ENCODE results near the gene NDST3. TPM values are rescaled to one million over a fixed set of nuclear protein-coding genes. Genes with fewer than 3 reads are reported as not detected.
"Not testable (repeated sequence)": the region's sequence is repeated elsewhere in the genome, so short reads cannot be mapped to it uniquely, and the experiment has no call there.

Gene NDST3
- total RNA-seq, 1 donor from 2014 or later = 1.5 TPM

GRCh38 chr4:118265312-118266144 is 231.2 kb downstream of the NDST3 start:
- no peaks in the 10 kb centered on the region for H3K36me3 Mint-ChIP-seq
- H3K9me3 Mint-ChIP-seq = no peaks in the 10 kb centered on the region
- H3K4me3 Mint-ChIP-seq = no peak overlapping the region
- no peak overlapping the region for H3K27ac Mint-ChIP-seq
- peaks cover 2% of the 10 kb centered on the region for H3K27me3 Mint-ChIP-seq
- no peaks in the 10 kb centered on the region for H3K4me1 Mint-ChIP-seq (ENCODE audit: unreplicated experiment)
- TF ChIP-seq CTCF (conservative IDR thresholded peaks at IDR 0.05) = no peak
- no peak for DNase-seq (ENCODE audit: extremely low spot score, unreplicated experiment)

GRCh38 chr4:118266145-118266496 is 231.8 kb downstream of the NDST3 start:
- H3K4me3 Mint-ChIP-seq; H3K4me1 Mint-ChIP-seq (ENCODE audit: unreplicated experiment); H3K36me3 Mint-ChIP-seq; H3K27me3 Mint-ChIP-seq; H3K27ac Mint-ChIP-seq; H3K9me3 Mint-ChIP-seq; DNase-seq (ENCODE audit: extremely low spot score, unreplicated experiment): not testable (repeated sequence)

GRCh38 chr4:118268780-118269179 is 234.5 kb downstream of the NDST3 start:
- no peaks in the 10 kb centered on the region for H3K9me3 Mint-ChIP-seq
- H3K36me3 Mint-ChIP-seq = no peaks in the 10 kb centered on the region
- no peak overlapping the region for H3K27ac Mint-ChIP-seq

GRCh38 chr4:118270492-118270891 is 236.2 kb downstream of the NDST3 start:
- no peak overlapping the region for H3K27ac Mint-ChIP-seq
- TF ChIP-seq CTCF (conservative IDR thresholded peaks at IDR 0.05) = peak; percentile 84
- no peak overlapping the region for H3K4me3 Mint-ChIP-seq
- no peaks in the 10 kb centered on the region for H3K4me1 Mint-ChIP-seq (ENCODE audit: unreplicated experiment)
- no peaks in the 10 kb centered on the region for H3K36me3 Mint-ChIP-seq
- DNase-seq (ENCODE audit: extremely low spot score, unreplicated experiment) = no peak
- H3K9me3 Mint-ChIP-seq = no peaks in the 10 kb centered on the region
- peaks cover 3% of the 10 kb centered on the region for H3K27me3 Mint-ChIP-seq

More at GRCh38 chr4:118268780-118269179, 234.5 kb downstream of the NDST3 start:
- H3K27me3 Mint-ChIP-seq = peaks cover 3% of the 10 kb centered on the region
- no peak overlapping the region for H3K4me3 Mint-ChIP-seq
- DNase-seq (ENCODE audit: extremely low spot score, unreplicated experiment) = no peak
- TF ChIP-seq CTCF (conservative IDR thresholded peaks at IDR 0.05) = no peak
- H3K4me1 Mint-ChIP-seq (ENCODE audit: unreplicated experiment) = no peaks in the 10 kb centered on the region

GRCh38 chr4:118271788-118272187 is 237.5 kb downstream of the NDST3 start:
- H3K9me3 Mint-ChIP-seq = no peaks in the 10 kb centered on the region
- H3K27ac Mint-ChIP-seq = no peak overlapping the region
- TF ChIP-seq CTCF (conservative IDR thresholded peaks at IDR 0.05) = no peak
- H3K4me1 Mint-ChIP-seq (ENCODE audit: unreplicated experiment) = no peaks in the 10 kb centered on the region
- H3K36me3 Mint-ChIP-seq = no peaks in the 10 kb centered on the region
- H3K27me3 Mint-ChIP-seq = peaks cover 3% of the 10 kb centered on the region
- no peak for DNase-seq (ENCODE audit: extremely low spot score, unreplicated experiment)
- no peak overlapping the region for H3K4me3 Mint-ChIP-seq

- Mint-ChIP-seq H3K27me3 (peaks cover 3% of the 10 kb centered on the region), H3K27ac (no peak overlapping the region), H3K4me3 (no peak overlapping the region), H3K36me3 (peaks cover 3% of the 10 kb centered on the region), H3K4me1 (ENCODE audit: unreplicated experiment) (peaks cover 4% of the 10 kb centered on the region), H3K9me3 (no peaks in the 10 kb centered on the region)
- no peak for TF ChIP-seq CTCF (conservative IDR thresholded peaks at IDR 0.05)
- no peak for DNase-seq (ENCODE audit: extremely low spot score, unreplicated experiment)
Observed at GRCh38 chr4:118273642-118274041, 239.4 kb downstream of the NDST3 start.
